HG03280 (cell line): Measurements from ENCODE around the gene NR2F6.

Source experiments
- ATAC-seq: cut with Tn5 transposase; IDR thresholded peaks from one replicate; pipeline ENCODE4 v1.9.1; 2021; ENCODE audit warnings: mild to moderate bottlenecking, moderate library complexity; ENCODE audit not compliant: unreplicated experiment

The NR2F6 gene

DNA sequence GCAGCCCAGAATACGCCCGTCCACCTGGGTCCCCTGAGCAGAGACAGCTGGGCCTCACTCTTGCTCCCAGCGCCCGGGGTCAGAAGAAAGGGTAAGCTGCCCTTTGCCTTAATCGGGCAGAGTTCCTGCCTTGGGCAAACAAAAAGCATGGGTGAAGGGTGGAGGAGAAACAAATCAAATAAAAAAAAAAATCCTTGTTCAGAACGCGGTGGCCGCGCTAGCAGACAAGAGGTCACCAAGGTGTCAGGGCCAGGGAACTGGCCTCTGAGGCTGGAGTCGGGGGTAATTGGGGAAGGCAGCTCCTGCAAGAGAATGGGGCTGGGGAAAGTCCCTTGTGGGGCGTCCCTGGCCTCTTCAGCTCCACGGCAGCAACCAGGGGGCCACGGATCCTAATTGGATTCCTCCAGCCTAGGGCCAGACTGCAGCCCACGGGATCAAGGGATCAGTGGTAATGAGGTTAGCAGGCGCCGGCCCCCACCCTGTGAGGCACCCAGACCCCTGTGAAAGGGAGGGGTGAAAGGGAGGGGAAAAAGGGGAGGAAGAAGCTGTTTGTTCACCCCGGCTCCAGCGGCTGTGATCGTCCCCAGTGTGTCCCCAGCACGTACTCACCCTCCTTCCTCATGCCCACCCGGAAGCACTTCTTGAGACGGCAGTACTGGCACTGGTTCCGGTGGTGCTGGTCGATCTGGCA is 5.5 kb downstream of the NR2F6 start:
- ATAC-seq: no peak

DNA sequence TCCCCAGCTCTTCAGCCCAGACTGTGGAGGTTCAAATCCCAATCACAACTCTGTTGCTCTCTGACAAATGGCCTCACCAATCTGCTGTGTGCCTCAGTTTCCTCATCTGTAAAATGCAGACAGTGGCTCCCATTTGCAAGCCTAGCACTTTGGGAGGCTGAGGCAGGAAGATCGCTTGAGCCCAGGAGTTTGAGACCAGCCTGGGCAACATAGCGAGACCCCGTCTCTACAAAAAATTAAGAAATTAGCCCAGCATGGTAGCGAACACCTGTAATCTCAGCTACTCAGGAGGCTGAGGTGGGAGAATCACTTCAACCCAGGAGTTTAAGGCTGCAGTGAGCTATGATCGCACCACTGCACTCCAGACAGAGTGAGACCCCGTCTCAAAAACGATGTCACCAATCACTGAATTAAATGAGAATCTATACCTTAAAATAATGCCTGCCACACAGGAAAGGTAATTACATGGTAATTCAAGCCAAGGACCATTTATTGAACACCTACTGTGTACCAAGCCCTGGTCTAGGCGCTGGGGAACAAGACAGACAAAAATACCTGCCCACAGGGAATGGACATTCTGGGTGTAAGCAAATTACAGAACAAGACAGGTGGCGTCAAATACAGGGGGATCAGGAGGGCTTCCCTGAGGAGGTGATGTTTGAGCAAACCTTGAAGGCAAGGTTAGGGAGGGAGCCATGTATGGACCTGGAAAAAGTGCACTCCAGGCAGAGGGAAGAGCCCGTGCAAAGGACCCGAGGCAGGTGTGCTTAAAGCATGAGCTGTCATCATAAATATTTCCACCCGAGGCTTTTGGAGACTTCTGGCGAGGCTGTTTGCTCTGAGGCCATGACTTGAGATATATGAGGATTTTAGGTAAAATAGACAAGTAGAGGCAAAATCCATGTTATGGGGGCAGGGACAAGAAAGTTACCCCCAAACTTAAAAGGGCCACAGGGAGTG is 7.7 kb downstream of the NR2F6 start:
- ATAC-seq: no peak

DNA sequence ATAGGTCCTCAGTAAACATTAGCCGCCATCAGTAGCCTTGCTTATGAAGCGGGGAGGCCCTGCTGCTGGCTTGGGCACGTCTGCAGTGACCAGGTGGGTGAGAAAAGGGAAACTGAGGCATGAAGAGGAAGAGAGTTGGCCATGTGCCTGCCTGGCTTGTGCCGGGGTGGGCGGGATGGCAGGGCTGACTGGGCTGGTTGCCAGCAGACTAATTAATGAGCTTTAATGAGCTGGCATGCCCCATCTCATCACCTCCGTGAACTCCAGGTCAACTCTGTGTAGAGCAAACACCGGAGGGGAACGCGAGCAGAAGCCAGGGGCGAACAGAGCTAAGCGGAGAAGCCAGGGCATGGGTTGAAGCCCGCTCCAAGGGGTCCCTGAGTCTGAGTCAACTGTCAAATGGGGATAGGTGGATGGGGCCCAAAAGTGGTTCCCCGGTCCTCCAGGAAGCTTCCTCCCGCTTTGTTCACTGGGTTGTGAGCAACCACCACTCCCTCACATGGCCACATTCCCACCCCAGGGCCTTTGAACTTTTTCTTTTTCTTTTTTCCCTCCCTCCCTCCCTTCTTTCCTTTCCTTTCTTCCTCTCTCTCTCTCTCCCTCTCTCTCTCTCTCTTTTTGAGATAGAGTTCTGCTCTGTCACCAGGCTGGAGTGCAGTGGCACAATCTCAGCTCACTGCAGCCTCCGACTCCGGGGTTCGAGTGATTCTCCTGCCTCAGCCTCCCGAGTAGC is 8.7 kb downstream of the NR2F6 start:
- ATAC-seq: no peak

DNA sequence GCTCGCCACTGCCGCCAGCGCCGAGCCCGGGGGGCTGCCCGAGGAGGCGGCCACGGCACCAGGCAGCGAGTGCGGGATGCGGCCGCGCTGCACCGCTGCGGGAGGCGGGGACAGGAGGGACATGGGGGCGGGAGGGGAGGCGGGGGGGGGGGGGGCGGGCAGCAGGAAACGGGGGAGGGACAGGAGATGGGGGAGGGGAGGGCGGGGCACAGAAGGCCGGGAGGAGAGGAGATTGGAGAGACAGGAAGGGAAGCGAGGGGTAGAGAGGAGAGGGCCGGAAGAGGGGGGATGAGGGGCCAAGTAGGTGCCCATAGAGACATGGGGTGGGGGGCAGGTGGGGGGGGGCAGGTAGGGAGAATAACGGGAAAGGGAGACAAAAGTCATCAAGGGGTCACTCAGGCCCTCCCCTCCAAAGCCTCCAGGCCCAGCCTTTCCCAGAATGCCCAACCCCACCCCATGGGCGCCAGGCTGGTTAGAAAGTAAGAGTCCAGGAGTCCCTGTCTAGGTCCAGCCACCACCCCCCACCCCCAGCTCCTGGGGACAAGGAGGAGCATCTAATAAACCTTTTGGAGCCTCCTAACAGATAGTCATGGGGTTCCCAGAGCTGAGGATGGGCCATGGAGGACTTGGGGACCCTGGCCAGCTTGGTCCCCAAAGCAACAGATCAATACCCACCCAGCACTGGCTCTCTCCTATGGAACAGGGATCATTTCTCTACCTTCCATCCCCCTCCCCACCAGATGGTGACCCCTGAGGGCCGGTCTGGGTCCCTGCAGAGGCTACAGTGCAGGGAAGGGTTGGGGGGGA is 9.5 kb downstream of the NR2F6 start:
- no peak for ATAC-seq

DNA sequence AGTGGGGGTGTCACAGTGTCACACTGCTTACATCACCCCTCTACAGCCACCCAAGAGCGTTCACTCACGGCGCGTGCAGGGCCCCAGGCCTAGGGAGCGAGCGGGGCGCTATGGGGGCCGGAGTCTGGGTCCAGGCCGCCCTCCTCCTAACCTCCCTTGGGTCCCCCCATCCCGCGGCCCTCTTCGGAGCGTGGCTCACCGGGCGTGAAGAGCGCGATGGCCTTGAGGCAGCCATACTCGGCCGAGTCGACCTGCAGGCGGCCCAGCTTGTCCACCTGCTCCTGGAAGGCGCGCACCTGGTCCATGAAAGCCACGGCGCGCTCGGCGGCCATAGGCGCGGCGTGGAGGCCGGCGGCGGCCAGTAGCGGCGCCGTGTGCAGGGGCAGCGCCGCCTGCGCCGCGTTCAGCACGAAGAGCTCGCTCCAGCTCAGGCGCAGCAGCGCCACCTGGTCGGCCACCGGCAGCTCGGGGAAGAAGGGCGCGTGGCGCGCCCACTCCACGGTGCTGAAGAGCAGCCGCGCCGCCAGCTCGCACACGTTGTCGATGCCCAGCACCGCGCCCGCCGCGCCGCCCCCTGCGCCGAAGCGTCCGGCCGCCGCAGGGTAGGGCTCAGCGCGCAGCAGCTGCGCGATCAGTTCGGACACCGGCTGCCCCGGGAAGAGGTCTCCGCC is 10.3 kb downstream of the NR2F6 start:
- ATAC-seq: peak; percentile 57

DNA sequence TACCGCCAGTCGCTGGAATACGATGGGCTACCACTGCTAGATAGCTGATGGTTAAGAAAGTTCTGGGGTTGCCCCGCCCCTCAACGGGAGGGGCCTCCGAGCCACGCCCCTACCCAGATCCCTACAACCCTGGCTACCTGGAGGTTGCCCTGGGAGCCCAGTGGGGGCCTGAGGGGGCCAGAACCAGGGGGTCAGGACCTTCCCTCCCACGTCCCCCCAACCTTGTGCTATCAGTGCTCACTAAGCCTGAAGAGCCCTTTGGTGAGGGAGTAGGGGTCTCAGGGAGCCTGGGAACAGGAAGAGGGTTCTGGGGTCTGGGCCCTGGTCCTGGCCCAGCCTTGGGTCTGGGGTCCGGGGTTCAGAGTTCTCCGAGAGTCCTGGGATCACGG is 10.8 kb downstream of the NR2F6 start:
- ATAC-seq: no peak

DNA sequence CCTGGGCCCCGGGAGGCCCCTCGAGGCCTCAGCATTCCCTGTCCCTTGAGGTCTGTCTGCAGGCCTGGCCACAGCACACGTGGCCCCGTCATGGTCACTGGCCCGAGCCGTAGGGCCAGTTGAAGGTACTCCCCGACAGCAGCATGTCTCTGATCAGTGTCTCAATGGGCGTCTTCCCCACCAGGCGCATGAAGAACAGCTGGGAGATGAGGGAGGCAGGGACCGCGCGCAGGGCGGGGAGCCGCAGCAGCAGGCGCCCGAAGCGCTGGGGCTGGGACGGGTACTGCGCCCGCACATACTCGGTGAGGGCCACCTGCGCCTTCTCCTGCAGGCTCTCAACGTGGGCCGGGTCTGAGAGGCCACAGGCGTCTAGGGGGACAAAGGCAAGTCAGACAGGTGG is 13.5 kb downstream of the NR2F6 start:
- no peak for ATAC-seq

DNA sequence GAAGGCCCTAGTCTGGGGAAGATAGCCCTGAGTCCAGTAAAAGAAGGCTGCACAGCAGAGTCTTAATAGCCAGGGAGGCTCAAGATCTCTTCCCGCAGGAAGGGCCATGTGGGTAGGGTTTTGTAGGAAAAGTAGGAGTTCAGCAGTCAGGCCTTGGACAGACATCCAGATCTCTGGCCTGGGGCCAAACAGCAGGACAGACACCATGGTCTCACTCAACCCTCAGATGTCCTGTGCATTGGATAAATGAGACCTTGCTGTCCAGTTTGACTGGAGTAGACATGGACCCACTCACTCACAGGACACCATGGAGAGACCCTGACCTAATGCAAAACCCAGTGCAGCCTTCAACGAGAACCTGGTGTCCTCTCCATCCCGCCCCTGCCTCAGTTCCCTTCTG is 15.8 kb downstream of the NR2F6 start:
- no peak for ATAC-seq

DNA sequence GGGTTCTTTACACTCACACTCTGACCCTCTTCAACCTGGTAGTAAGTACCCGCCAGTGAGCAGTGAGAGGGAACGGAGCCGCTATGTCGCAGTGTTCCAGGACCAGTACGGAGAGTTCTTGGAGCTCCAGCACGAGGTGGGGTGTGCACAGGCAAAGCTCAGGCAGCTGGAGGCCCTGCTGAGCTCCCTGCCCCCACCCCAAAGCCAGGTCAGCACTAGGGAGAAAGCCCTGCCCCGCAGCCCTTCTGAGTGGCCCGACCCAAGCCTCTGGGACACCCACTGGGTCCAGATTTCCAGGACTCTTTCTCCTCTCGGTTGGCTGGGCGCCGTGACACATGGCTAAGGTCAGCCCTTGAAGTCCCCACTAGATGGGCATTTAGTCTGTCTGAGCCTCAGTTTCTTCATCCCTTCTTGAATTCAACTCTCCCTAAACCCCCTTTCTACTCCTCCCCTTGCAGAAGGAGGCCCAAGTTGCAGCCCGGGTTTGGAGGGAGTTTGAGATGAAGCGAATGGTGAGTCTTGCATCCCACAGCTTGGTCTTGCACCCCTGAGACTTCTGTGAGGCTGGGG is 17.8 kb downstream of the NR2F6 start:
- ATAC-seq: no peak

DNA sequence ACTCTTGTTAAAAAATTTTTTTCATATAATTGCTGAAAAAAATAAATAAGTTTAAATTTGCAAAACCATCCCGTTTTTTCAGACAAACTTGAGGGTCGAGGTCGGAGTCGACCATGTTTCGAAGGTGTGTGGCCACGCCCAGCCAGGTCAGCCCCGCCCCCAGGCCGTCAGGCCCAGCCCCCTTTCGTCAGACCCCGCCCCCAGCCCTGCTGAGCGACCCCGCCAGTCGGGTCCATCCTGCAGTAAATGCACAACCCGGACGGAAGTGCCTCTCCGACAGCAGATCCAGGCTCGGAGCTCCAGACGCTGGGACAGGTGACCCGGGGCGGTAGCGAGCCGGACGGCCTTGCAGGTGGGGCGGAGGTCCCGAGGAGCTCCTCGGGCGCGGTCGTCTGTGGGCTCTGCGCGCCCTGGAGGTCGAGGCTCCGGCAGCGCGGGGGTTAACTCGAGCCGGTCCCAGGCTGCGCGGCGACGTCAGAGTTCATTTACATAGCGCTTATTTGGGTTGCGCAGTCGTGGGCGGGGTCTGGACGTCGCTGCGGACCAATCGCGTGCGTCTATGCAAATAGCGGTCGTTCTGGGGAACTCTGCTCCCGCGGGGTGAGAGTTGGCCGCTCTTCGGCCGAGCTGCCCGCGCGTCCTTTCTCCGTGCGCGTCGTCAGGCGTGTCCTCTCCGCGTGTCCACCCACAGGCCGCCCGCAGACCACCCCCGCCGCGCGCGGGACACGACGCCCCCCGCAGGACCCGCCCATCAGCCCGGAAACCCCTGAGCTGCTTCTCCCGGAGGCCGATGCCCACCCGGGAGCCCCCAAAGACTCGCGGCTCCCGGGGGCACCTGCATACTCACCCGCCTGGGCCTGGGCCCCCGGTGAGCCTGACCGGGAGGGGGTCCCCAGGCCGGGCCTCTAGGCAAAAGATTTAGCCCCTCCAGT is 19.5 kb downstream of the NR2F6 start, which contains the start of gene OCEL1:
TSS of gene OCEL1 (plus strand) at position 225 of the 932 bp plus-strand sequence. CDS start at position 247, 22 bp downstream.
- peak; percentile 92 for ATAC-seq

DNA sequence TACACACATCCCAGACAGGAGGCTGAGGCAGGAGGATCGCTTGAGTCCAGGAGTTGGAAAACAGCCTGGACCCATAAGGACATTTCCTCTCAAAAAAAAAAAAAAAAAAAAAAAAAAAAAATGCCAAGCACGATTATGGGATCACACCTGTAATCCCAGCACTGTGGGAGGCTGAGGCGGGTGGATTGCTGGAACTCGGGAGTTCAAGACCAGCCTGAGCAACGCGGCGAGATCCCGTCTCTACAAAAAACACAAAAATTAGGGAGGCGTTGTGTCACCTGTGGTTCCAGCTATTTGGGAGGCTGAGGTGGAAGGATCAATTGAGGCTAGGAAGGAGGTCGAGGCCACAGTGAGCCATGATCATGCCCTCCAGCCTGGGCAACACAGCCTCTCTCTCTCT is 20.7 kb downstream of the NR2F6 start:
- ATAC-seq: no peak

DNA sequence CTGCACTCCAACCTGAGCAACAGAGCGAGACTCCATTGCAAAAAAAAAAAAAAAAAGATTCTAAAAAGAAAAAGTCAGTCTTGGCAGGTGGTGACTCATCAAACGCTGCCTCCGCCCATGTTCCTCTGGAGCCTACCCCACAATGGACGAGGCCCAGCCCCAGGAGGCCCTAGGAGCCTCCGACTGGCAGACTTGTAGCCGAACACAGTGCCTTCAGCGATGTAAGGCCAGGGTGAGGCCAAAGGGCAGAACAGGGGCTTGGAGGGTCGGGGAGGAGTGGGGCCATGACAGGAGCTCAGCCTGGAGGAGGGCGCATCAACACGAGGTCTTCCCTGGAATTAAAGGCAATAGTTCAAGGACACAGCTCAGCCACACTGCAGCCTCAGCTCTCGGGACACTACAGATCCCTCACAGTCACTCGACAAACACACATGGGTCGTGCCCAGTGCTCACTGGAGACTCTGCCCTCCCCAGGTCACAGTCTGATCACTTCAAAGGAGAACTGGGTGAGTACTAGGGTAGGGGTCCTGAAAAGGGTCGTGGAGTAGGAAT is 25.4 kb downstream of the NR2F6 start:
- no peak for ATAC-seq

DNA sequence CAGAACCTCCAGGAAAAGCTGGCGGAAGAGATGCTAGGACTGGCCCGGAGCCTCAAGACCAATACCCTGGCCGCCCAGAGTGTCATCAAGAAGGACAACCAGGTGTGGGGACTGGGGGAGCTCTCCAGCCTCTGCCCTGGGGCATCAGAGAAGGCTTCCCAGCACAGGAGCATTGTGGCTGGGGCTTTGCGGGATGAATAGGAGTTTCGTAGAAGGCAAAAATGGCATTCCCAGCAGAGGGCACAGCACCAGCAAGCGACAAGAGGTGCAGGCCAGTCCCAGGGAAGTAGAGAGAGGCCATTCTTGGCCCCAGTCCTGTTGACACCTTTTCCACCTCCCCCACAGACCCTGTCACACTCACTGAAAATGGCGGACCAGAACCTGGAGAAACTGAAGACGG is 26.4 kb downstream of the NR2F6 start:
- ATAC-seq: no peak

DNA sequence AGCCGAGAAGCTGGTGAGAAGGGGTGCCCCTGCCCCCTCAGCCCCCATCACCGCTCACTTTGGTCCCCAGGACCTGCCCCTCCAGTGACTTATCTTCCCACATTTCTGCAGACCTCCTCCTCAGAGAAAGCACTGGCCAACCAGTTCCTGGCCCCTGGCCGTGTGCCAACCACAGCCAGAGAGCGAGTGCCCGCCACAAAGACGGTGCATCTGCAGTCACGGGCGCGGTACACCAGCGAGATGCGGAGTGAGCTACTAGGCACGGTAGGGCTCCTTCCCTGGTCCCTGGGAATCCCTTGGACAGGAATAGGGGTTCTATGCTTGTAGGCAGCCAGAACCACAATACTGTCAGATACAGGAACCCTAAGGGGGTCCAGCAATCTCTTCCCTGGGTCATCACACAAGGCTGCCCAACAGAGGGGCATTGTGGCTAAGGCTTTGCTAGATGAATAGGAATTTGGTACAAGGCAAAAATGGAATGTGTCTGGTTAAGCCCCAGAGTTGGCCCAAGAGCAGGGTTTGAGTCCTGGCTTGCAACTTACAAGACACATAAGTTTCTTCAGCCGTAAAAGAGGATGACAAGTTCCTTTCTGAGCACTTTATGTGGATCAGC is 29.6 kb downstream of the NR2F6 start:
- no peak for ATAC-seq

DNA sequence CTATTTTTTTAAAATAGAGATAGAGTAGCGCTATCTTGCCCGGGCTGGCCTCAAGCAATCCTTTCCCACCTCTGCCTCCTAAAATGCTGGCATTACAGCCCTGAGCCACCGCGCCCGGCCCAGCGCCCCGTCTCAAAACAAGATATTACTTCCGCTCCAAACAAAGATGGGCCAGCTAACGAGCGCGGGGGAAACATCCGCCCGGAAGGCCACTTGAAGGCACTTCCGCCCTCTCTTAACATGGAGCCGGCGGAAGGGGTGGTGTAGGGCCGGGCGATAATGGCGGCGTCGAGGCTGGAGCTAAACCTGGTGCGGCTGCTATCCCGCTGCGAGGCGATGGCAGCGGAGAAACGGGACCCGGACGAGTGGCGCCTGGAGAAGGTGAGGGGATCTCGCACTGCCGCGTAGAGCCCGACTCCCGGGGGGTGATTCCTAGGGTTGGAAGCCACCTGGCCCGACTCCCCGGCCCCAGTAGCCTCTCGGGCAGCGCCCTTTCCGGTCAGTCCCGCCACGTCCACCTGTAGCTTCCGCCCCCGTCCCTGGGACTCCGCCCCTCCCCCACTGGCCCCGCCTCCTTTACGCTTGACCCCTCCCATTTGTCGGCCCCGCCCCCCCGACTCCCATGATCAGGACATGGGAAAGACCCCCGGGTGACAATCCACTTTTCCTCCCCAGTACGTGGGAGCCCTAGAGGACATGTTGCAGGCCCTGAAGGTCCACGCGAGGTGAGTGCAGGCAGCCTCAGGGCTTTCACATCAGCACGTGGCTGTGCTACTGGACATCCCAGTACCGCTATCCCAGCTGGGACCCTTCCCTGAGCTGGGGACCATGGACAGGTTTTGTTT is 30.4 kb downstream of the NR2F6 start, which contains the start of gene USE1:
TSS of gene USE1 (plus strand) at position 231 of the 845 bp plus-strand sequence. CDS start at position 280, 49 bp downstream.
- peak; percentile 81 for ATAC-seq

DNA sequence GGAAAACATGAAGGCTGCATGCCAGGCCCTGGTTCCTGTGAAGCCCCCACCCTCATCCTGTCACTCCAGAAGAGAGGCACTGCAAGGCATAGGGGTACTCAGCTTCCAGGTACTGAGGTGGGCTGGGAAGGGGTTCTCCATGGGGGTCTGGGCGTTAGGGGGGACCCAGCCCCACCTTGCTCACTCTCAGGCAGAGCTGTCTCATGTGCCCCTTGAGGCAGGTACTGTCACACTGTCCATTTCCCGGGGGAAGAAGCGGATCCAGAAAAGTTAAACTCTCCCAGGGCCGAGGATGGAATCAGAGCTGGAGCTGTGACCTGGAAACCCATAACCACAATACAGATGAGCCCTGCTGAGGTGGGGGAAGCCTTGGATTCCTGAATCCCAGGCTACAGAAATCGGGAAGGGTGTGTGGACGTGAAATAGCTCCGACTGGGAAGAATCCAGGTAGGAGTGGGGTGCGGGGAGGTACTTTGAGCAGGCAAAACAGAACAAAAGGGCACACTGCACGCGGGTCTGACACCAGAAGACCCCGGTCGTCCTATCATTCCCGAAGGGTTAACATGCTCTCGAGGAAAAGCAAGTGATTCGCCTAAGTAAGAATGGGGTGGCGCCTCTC is 31.1 kb downstream of the NR2F6 start:
- no peak for ATAC-seq
